Stimulated activated CD8-positive, alpha-beta memory T cell treated with anti-CD3 and anti-CD28 coated beads, Interleukin-7, amount 100 ng/mL, for 4 hours (primary cell): ENCODE data around the gene HKDC1.
"Not testable (repeated sequence)": the region's sequence is repeated elsewhere in the genome, so short reads cannot be mapped to it uniquely, and the experiment has no call there.

Experiments used
- DNase-seq, 2 donors: peaks; one replicate each; pipeline ENCODE4 v3.0.0-alpha.2; 2020; ENCODE audit warnings: low read depth in 2 of 2

The HKDC1 gene

DNA sequence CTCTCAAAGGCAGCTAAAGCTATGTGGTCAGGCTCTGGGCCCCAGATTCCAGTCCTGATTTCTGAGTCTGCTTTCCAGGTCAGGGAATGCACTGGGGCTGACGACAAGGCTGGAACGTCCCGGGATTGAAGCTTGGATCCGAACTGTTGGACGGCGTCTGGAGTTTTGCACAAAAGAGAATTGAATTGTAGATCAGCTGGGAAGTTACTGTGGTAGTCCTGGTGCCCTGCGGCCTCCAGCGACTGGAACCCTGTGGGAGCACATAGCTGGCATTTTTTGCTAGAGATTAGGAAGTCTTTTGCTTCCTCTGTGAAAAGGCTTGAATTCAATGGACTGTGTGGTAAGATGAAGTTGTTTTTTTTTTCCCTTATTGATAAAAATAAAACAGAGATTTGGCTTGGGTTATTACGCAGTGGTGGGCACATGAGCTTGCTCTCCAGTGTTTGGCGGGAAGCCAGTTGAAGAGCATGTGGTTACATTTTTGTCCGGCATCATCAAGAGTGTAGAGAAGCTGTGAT, 58.4 kb downstream of the HKDC1 start, which contains the start of gene HK1:
Gene HK1, plus strand, starts transcription at position 51 of the 518 bp plus-strand sequence.
- DNase-seq: no peak

DNA sequence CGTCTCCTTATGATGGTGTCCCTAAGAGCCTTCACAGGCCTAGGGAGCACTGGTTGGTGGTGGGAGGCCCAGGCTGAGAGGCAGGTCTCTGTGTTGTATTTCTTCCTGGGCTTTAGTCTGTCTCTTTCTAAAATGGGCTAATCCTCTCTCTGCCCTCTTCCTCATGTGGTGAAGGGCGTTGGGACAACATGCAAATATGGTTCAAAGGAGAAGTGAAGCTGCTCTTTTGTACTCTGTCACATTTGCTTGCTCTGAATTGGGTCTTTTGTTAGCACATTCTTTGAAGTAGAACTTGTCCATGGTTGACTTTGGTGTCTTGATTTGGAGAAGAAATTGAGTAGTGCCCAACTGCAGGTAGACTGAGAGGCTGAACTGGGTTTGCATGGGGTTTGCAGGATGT, 59.0 kb downstream of the HKDC1 start:
- DNase-seq: no peak

DNA sequence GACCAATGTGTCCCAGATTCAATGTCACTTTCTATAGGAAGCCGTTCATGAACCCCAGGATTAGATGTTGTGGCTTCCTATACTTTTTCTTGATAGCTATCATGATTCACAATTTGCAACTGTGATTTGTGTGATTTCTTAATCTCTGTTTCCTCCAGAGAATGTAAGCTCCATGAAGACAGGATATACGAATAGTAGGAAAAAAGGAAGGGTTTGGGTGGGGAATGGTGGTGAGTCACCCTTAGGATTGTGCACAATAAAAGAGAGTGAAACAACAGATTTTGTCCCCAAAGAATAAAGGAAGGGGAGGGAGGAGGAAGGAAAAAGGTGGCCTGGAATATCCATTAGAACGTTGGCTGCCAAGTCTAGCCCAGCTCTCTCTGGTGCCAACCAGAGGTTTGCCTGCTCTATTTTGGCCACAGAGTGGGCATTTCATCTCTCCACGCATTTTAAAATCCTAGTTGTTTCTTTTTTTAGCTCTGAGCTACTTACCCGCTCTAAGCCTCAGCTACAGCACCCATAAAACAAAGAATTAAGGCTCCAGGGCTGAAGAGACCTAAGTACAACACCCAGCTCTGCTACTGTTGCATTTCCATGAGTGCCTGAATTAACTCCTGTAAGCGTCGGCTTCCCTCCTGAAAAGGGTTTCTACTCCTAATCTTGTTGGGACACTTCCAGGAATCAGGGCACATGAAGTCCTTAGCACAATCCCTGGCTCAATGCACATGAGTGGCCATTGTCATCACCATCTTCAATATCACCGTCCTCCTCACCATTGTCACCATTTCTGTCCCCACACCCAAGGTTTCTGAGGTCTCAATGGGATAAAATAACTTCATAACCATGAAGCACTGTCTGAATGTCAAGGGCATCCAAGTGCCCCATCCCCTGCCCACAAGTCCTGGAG, 61.6 kb downstream of the HKDC1 start:
- no peak for DNase-seq

DNA sequence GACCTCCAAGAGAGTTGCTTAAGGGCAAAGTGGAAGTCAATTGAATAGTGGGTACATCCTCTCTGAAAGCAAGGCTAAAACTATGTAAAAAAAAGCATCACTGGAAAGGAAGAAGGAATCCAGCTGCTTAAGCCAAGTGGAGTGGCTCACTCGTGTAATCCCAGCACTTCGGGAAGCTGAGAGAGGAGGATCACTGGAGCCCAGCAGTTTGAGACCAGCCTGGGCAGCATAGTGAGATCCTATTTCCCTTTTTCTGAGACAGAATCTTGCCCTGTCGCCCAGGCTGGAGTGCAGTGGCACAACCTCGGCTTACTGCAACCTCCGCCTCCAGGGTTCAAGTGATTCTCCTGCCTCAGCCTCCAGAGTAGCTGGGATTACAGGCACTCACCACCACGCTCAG, 64.3 kb downstream of the HKDC1 start:
- DNase-seq: not testable (repeated sequence)

DNA sequence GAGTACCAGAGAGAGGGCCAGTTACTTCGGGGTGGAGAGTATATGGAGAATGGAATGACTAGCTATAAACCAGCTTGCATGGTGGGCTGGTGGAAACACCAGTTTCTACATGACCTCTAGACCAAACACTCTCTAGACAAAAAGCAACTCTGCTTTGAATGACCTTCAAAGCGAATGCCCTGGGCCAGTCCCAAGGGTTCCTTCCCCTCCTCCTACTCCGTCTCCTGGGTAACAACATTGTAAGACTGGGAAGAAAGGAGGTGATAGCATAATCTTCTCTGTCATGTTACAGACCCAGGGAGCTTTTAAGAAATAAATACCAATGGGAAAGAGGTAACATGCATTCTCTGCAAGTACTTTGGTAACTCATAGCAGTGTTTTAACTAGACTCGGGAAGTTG, 65.6 kb downstream of the HKDC1 start:
- DNase-seq: no peak

DNA sequence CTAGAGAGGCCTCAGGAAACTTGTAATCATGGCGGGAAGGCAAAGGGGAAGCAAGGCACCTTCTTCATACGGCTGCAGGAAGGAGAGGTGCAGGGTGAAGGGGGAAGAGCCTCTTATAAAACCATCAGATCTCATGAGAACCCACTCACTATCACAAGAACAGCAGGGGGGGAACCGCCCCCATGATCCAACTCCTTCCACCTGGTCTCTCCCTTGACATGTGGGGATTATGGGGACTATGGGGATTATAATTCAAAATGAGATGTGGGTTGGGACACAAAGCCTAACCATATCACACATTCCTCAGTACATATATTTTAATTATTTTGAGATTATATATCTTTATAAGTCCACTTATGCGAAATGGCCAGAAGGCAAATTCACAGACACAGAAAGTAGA, 67.0 kb downstream of the HKDC1 start:
- DNase-seq: no peak

- no peak for DNase-seq
Measured at GRCh38 chr10:69290993-69291392, 70.9 kb downstream of the HKDC1 start.

DNA sequence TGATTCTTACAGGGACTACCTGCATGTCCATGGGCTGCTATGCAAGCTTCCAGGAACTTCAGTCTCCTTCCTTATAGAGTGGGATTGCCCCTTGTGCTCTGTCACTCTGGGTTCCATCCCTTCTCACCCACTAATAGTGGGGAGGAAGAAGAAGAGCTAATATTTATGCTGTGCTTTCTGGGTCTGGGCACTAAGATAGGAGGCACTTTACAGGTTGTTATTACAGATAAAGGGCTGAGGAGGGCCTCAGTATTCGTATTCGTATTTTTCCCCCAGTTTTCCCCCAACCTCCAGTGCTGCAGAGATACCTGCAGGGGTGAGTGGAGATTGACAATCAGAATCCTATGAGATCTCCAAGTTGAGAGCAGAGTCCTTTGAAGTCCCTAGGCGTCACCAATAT, 72.3 kb downstream of the HKDC1 start:
- no peak for DNase-seq

DNA sequence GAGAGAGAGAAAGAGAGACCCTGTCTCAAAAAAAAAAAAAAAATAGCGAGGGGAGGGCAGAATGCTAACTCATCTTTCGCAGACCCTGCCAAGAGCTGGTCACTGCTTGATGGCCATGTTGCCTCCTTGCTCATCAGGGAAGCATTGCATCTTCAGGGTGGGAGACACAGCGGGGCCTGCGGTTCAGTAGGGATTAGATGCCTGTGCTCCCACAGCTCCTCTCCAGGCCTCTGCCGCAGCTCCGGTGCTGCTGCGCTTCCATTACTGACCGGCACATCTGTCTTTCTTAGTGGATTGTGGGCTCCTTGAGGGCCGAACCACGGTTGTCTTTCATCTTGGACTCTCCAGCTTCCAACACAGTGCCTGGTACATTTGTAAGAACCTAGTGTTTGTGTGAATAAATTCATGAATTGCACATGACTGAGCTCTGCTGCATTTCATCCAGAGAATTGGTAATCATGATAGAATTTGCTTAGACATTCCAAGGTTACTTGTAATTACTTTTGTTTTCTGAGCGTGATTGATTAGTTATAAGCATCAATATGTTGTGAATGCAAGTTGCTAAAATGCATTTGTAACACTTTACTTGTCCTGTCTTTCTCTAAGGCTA, 75.0 kb downstream of the HKDC1 start:
- no peak for DNase-seq

GRCh38 chr10:69303632-69304051, 83.5 kb downstream of the HKDC1 start:
- no peak for DNase-seq

- no peak for DNase-seq
Measured at GRCh38 chr10:69306421-69306820, 86.3 kb downstream of the HKDC1 start.

- no peak for DNase-seq
Measured at GRCh38 chr10:69307434-69307833, 87.3 kb downstream of the HKDC1 start.

DNA sequence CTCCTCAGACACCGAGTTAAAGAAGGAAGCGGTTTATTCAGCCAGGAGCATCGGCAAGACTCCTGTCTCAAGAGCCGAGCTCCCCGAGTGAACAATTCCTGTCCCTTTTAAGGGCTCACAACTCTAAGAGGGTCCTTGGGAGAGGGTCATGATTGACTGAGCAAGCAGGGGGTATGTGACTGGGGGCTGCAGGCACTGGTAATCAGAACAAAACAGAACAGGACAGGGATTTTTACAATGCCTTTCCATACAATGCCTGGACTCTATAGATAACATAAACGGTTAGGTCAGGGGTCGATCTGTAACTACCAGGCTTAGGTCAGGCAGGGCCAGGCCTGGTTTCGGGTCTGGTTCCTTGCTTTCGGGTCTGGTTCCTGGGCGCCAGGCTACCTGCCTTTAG, 88.2 kb downstream of the HKDC1 start:
- not testable (repeated sequence) for DNase-seq

- no peak for DNase-seq
Measured at GRCh38 chr10:69311309-69311708, 91.2 kb downstream of the HKDC1 start.

GRCh38 chr10:69312528-69312927, 92.4 kb downstream of the HKDC1 start:
- DNase-seq: no peak

GRCh38 chr10:69315100-69315542, 95.0 kb downstream of the HKDC1 start:
- DNase-seq: no peak

GRCh38 chr10:69315610-69316312, 95.6 kb downstream of the HKDC1 start:
- no peak for DNase-seq

DNA sequence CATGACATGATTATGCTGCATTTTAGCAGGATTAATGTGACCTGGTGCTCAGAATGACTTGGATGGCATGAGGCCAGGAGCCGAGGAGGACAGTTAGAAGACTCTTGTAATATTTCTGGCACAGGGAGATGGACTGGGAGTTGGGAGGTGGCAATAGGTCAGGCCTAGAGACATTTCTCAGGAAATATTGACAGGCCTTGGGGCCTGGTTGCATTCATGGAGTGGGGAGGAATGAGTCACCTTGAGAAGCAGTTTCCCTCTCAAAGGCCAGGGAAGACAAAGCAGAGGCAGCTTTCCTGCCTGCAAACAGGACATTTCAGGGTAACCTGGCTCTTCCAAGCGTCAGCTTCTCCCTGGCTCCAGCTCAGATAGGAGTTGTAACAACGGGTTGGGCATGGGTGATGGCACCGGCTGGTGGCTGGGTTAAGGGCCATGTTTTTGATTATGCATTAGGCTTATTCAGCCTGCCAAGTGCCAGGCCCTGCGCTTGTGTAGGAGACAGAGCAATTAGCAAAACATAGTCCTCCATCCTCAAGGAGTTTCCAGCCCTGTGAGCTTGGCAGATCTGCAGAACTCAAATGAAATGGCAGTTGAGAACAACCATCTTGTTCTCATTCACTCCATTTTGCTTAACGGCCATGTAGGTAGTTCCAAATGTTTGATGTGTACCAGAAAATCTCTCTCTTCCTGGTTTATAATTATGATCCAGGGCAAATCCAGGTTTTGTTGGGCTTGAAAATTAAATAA, 96.4 kb downstream of the HKDC1 start:
- no peak for DNase-seq
